Smooth muscle cell (in vitro differentiated cells): ENCODE data around the gene CDH11. TPM values are rescaled to one million over a fixed set of nuclear protein-coding genes. Genes with fewer than 3 reads are reported as not detected.

Experiments used
- DNase-seq: peaks from one replicate; lab custom pipeline; 2025; ENCODE audit not compliant: unreplicated experiment; lab: John Stamatoyannopoulos, UW
- H2AFZ ChIP-seq: fragments of 200-600 bp; sonication (generic); 2 replicates; pipeline ENCODE4 v1.6.0; 2016; ENCODE audit warnings: antibody characterized with exemption, low read depth, mild to moderate bottlenecking
- H3F3A ChIP-seq: fragments of 200-600 bp; sonication (generic); 2 replicates; pipeline ENCODE4 v1.6.0; 2017; ENCODE audit warnings: antibody characterized with exemption, low read depth
- H3K27ac ChIP-seq: fragments of 200-600 bp; sonication (generic); 2 replicates; pipeline ENCODE4 v1.5.1; 2016; ENCODE audit warnings: low read depth, mild to moderate bottlenecking
- H3K27me3 ChIP-seq: fragments of 200-600 bp; sonication (generic); 2 replicates; pipeline ENCODE4 v1.6.1; 2016; ENCODE audit warnings: low read depth, mild to moderate bottlenecking
- H3K36me3 ChIP-seq: fragments of 200-600 bp; sonication (generic); 2 replicates; pipeline ENCODE4 v1.5.1; 2016; ENCODE audit warnings: low read depth
- H3K4me1 ChIP-seq: fragments of 200-600 bp; sonication (generic); 2 replicates; pipeline ENCODE4 v1.5.1; 2016; ENCODE audit warnings: low read depth
- H3K4me2 ChIP-seq: fragments of 200-600 bp; sonication (generic); 2 replicates; pipeline ENCODE4 v1.6.0; 2016; ENCODE audit warnings: mild to moderate bottlenecking
- H3K4me3 ChIP-seq: fragments of 200-600 bp; sonication (generic); 2 replicates; pipeline ENCODE4 v1.5.1; 2016; ENCODE audit warnings: mild to moderate bottlenecking
- H3K79me2 ChIP-seq: fragments of 200-600 bp; sonication (generic); 2 replicates; pipeline ENCODE4 v1.6.0; 2016; ENCODE audit warnings: low read depth, mild to moderate bottlenecking
- H3K9ac ChIP-seq: fragments of 200-600 bp; sonication (generic); 2 replicates; pipeline ENCODE4 v1.6.0; 2016; ENCODE audit warnings: low read depth
- H3K9me3 ChIP-seq: fragments of 200-600 bp; sonication (generic); replicated peaks from 2 replicates; pipeline ENCODE4 v1.5.1; 2016; ENCODE audit warnings: low read depth
- H4K20me1 ChIP-seq: fragments of 200-600 bp; sonication (generic); 2 replicates; pipeline ENCODE4 v1.6.0; 2016; ENCODE audit warnings: low read depth
- WGBS: methylation state at CpG from one replicate; pipeline ENCODE4 v1.1.7; 2016; ENCODE audit warnings: low lambda C conversion rate; 5-methylcytosine and 5-hydroxymethylcytosine counted together
- polyA plus RNA-seq: library from polyadenylated mRNA; unstranded; fragments of >200 nt; fragmentation: Nextera tagmentation; extraction: Ambion mirVana; gene quantifications from 2 replicates; pipeline ENCODE4 v1.2.1, GENCODE V29; 2016
- total RNA-seq: library from RNA; depleted of rRNA; stranded (reverse); fragments of >200 nt; gene quantifications from 2 replicates; pipeline ENCODE4 v1.2.3, GENCODE V29; 2014
- TF ChIP-seq, protein P1 (sequence below): fragments of 200-600 bp; sonication (generic); IDR thresholded peaks from 2 replicates; pipeline ENCODE4 v1.5.1; 2017; ENCODE audit warnings: borderline replicate concordance, mild to moderate bottlenecking, antibody characterized with exemption; ENCODE audit not compliant: insufficient read depth, poor library complexity, severe bottlenecking

CDH11 gene
- total and polyA plus RNA-seq, 2 experiments from 2014 or later, result 1,034 to 1,251 TPM

GRCh38 chr16:65114527-65114926 lies 7.3 kb downstream of the CDH11 start:
- Histone ChIP-seq H3K36me3 (no peaks in the 10 kb centered on the region), H3K9me3 (no peaks in the 10 kb centered on the region), H3K4me1 (peaks cover 49% of the 10 kb centered on the region), H3K79me2 (peaks cover 100% of the 10 kb centered on the region), H3K4me3 (peak overlapping the region; percentile 95), H3K27ac (peak overlapping the region; percentile 92), H2AFZ (no peak overlapping the region), H3F3A (peaks cover 43% of the 10 kb centered on the region), H3K4me2 (peak overlapping the region; percentile 92), H3K27me3 (no peaks in the 10 kb centered on the region), H3K9ac (peak overlapping the region; percentile 48), H4K20me1 (peaks cover 100% of the 10 kb centered on the region)
- WGBS, result 73% methylated on average over 9 of the region's 9 CpGs
- DNase-seq, result no peak
- TF ChIP-seq, protein P1, sequence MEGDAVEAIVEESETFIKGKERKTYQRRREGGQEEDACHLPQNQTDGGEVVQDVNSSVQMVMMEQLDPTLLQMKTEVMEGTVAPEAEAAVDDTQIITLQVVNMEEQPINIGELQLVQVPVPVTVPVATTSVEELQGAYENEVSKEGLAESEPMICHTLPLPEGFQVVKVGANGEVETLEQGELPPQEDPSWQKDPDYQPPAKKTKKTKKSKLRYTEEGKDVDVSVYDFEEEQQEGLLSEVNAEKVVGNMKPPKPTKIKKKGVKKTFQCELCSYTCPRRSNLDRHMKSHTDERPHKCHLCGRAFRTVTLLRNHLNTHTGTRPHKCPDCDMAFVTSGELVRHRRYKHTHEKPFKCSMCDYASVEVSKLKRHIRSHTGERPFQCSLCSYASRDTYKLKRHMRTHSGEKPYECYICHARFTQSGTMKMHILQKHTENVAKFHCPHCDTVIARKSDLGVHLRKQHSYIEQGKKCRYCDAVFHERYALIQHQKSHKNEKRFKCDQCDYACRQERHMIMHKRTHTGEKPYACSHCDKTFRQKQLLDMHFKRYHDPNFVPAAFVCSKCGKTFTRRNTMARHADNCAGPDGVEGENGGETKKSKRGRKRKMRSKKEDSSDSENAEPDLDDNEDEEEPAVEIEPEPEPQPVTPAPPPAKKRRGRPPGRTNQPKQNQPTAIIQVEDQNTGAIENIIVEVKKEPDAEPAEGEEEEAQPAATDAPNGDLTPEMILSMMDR, result no peak

GRCh38 chr16:65113441-65113840 lies 8.4 kb downstream of the CDH11 start:
- Histone ChIP-seq H3K79me2 (peaks cover 100% of the 10 kb centered on the region), H4K20me1 (peaks cover 100% of the 10 kb centered on the region), H3K4me3 (no peak overlapping the region), H2AFZ (no peak overlapping the region), H3F3A (peaks cover 46% of the 10 kb centered on the region), H3K4me2 (peak overlapping the region; percentile 92), H3K9ac (no peak overlapping the region), H3K9me3 (no peaks in the 10 kb centered on the region), H3K36me3 (no peaks in the 10 kb centered on the region), H3K27ac (peak overlapping the region; percentile 92), H3K4me1 (peaks cover 43% of the 10 kb centered on the region), H3K27me3 (no peaks in the 10 kb centered on the region)
- TF ChIP-seq, protein P1, result no peak
- WGBS, result 20% methylated on average over 5 of the region's 5 CpGs
- DNase-seq, result no peak

DNA sequence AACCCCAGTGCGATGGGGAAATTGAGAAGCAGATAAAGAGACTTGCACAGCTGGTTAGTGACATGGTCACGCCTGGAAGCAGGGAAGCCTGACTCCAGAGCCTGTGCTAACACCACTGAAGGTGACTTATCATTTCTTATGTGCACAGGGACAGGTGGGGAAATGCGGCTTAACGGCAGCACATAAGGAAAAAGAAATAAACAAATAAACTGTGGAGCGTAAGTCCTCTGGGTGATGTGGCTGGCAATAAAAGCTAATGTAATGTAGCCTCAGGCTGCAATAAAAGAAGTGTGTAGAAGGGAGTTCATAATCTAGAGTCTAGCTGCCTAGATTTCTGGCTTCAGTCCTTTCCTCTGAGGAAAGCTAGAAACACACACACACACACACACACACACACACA lies 10.6 kb downstream of the CDH11 start:
- peaks cover 100% of the 10 kb centered on the region for H3K79me2 ChIP-seq
- peak overlapping the region; percentile 92 for H3K27ac ChIP-seq
- DNase-seq, result no peak

DNA sequence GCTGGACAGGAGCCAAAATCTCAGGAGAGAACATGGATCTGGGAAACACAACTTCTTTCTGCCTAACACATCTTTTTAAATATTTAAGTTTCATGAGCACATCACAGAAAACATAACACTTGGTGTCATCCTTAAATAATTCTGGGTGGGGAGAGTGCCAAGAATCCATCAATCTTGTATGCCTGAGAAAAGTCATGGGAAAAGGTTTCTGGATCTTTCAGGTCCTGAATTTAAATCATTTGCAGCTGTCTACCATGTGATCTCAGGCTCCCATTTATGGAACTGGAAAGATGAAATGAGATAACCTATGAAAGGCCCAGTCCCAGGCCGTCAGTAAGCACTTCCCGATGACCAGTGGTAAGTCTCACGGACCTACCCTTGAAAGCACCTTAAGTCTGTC lies 15.1 kb downstream of the CDH11 start:
- DNase-seq, result no peak
- H4K20me1 ChIP-seq, result peaks cover 100% of the 10 kb centered on the region

More for the DNA sequence above, 10.6 kb downstream of the CDH11 start:
- peaks cover 100% of the 10 kb centered on the region for H4K20me1 ChIP-seq
- H3K27me3 ChIP-seq, result no peaks in the 10 kb centered on the region
- H3K9ac ChIP-seq, result no peak overlapping the region
- H3K9me3 ChIP-seq, result no peaks in the 10 kb centered on the region
- H2AFZ ChIP-seq, result no peak overlapping the region
- peaks cover 36% of the 10 kb centered on the region for H3K4me1 ChIP-seq
- no peaks in the 10 kb centered on the region for H3K36me3 ChIP-seq
- peaks cover 52% of the 10 kb centered on the region for H3F3A ChIP-seq
- no peak overlapping the region for H3K4me3 ChIP-seq
- TF ChIP-seq, protein P1, result no peak
- peak overlapping the region; percentile 27 for H3K4me2 ChIP-seq
- WGBS, result 54% methylated on average over 5 of the region's 5 CpGs

More for the DNA sequence above, 15.1 kb downstream of the CDH11 start:
- Histone ChIP-seq H3K79me2 (peaks cover 100% of the 10 kb centered on the region), H3K4me3 (no peak overlapping the region), H3F3A (peaks cover 40% of the 10 kb centered on the region), H3K9me3 (no peaks in the 10 kb centered on the region), H3K4me2 (peak overlapping the region; percentile 58), H3K27ac (peak overlapping the region; percentile 92), H3K9ac (no peak overlapping the region), H3K27me3 (no peaks in the 10 kb centered on the region), H3K4me1 (peaks cover 24% of the 10 kb centered on the region), H3K36me3 (peaks cover 3% of the 10 kb centered on the region), H2AFZ (no peak overlapping the region)
- TF ChIP-seq, protein P1, result no peak
- whole genome bisulfite sequencing, result 89% methylated on average over 3 of the region's 3 CpGs
